GM18511 (cell line): Measurements from ENCODE around the gene ABLIM2.
A peak's percentile ranks its signal among the peaks of the same experiment; 100 is the strongest.

Experiments
- ATAC-seq: cut with Tn5 transposase; IDR thresholded peaks from one replicate; pipeline ENCODE4 v1.9.1; 2021; ENCODE audit warnings: mild to moderate bottlenecking, moderate library complexity; ENCODE audit not compliant: unreplicated experiment

ABLIM2 gene

GRCh38 chr4:8176547-8177399, 18.2 kb upstream of the ABLIM2 start:
- peak; percentile 72 for ATAC-seq

GRCh38 chr4:8175686-8176085, 17.1 kb upstream of the ABLIM2 start:
- no peak for ATAC-seq

- ATAC-seq = no peak
These were observed 16.4 kb upstream of the ABLIM2 start for GRCh38 chr4:8174970-8175369.

DNA sequence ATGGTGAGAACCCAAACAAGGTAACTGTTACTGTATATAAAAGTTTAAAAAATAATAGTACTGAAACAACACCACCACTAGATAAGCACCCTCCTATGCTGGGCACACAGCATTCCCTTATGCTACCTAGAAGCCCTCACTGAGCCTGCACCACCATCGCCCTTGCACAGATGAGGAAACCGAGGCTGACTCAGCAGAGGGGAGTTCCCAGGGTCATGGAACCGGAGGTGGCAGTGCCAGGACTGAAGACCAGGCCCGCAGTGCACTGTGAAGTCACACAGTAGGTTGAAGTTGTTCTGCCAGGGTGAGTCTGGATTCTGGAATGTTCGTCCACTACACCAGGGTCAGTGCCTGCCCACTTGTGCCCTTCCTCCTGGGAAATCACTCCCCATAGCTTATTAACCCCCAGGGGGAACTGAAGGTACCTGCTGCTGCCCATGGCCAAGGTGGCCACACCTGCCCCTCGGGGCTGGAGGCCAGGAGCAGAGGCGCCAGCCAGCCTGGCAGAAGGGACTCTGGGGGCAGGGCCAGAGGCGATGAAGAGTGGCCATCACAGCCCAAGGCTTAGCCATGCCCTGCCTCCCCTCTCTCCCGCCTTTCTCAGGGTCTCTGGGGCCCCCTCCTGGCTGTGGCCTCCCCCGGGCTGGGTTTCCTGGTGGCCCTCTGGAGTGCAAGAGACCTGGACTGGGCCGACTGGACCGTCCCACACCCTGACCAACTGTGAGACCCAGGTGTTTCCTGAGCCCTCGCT, 15.1 kb upstream of the ABLIM2 start:
- ATAC-seq = no peak

DNA sequence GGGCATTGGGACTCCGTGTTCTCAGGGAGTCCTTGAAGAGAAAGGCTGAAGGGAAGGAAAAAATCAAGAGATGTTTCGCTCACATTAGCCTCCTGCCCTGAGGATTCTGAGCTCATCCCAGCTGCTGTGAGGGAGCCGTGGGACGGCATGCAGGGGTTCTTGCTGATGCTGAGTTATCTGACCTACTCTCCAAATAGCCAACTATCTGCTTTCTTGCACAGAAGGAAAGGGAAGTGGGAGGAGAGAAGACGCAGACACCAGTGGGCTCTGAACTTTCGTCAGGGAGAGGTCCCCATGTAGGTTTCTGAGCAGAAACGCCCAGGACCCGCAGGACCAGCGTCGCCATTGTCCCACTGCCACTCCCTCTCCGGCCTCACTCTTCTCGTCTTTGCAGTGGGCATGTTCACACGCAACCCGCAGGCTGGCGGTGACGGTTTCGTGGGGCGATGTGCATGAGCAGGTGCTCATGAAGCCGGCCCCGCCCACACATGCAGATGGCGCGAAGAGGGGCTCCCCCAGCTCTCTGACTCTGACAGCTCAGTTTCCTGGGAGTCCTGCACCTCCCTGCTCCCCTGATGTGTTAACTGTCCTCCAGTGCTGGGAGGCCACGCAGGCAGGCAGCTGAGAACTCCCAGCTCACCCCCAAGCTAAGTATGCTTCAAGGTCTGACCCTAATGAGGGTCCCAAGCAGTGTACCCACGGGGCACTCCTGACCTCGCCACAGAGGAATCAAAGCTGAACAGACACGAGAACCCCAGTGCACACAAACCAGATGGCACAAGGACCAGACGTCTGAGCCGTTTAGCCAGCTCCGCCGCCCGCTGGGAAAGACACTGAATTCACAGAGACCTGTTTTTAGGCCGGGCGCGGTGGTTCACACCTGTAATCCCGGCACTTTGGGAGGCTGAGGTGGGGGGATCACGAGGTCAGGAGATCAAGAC, 13.6 kb upstream of the ABLIM2 start:
- ATAC-seq = peak; percentile 82

- no peak for ATAC-seq
These were observed 12.7 kb upstream of the ABLIM2 start for GRCh38 chr4:8171266-8171665.

DNA sequence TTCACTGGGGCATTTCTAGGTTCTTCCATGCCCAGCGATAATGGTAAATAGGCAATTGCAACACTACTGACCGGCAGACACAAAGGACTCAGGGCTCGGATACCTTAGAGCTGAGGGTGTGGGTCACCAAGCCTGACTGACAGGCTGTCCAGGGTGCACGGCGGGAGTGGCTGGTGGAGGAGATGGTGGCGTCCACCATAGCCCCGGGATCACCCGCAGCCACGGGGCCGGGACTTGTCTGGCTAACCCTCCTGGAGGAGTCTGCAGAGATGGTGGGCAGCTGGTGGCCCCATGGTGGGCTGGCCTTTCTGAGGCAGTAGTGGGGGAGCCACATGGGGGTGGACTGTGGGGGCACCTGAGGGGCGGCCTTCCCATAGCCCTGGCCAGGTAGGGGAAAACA, 11.7 kb upstream of the ABLIM2 start:
- no peak for ATAC-seq

DNA sequence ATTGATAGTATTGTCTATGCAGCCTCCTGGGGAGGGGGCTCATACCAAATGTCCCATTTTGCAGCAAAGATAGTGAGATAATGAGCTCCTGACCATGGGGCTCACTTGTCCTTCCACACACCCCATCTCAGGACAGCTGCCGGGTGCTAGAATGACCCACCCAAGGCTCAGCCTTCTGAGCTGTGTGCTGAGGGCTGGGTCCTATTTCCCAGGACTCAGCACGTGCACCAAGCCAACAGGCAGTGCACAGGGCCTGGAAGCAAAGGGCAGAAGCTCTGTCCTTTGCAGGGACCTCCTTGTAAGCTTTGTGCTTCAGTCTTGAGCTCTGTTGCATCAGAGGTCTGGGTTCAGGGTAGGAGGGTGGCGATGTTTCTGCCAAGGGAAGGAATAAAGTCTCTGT, 11.2 kb upstream of the ABLIM2 start:
- no peak for ATAC-seq

GRCh38 chr4:8168832-8169598, 10.4 kb upstream of the ABLIM2 start:
- ATAC-seq = no peak

DNA sequence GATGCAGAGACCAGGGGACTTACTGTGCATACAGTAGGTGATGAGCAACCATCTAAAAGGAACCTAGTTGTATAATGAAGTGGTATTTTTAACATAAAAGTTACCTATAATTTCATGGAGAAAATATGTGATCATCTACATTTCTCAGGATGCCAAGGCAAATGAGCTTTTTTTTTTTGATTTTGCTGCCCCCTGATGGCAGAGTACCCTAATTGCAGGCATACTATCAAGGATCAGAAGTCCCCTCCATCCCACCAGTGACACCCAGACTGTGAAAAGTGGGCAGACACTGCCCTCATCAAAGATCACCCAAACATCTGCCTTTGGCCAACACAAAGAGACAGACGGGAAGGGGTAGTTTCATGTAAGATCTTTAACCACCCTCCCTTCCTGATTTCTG, 9.6 kb upstream of the ABLIM2 start:
- no peak for ATAC-seq

- no peak for ATAC-seq
These were observed 9.2 kb upstream of the ABLIM2 start for GRCh38 chr4:8167815-8168214.

GRCh38 chr4:8167291-8167690, 8.7 kb upstream of the ABLIM2 start:
- no peak for ATAC-seq

DNA sequence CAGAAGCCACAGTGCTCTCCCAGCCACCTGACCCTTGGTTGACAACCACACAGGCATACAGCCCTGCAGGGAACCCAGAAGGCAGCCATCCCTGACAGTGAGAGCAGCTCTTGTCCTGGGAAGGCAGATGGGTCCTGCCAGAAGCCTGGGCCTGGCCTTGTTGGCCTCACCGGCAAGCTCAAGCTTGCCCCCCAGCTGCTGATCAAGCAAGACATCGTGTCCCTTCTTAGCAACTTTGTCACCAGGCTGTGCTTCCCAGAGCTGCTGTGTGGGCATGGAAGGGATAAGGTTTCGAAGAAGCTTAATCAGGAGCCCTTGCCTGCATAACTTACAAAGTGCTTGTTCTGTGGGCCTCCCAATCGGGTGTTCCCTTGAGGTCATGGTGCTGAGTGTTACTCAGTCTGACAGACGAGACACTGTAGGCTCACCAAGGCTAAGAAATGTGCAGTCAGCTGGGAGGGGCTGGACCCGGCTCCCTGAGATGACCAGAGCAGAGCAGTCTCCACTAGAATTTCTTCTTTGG, 6.8 kb upstream of the ABLIM2 start:
- ATAC-seq = no peak

DNA sequence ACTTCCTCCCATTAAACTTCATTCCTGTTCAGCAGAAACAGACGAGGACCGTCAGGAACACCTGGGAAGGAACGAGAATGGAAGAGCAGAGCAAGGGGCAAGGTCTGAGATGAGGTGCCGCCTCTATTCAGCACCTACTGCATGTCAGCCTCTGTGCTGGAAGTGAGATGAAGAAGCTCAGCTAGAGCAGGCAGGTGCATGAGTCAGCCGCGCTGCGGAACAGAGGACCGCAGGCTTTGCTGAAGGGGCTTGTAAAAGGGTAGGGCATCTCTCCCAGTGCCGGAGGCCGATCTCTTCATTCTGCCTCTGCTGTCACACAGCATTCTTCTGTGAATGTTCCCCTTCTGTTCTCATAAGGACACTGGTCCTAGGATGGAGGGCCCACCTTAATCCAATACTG, 6.1 kb upstream of the ABLIM2 start:
- ATAC-seq = no peak

- no peak for ATAC-seq
These were observed 5.6 kb upstream of the ABLIM2 start for GRCh38 chr4:8164194-8164565.

- ATAC-seq = no peak
These were observed 5.0 kb upstream of the ABLIM2 start for GRCh38 chr4:8163436-8164193.

DNA sequence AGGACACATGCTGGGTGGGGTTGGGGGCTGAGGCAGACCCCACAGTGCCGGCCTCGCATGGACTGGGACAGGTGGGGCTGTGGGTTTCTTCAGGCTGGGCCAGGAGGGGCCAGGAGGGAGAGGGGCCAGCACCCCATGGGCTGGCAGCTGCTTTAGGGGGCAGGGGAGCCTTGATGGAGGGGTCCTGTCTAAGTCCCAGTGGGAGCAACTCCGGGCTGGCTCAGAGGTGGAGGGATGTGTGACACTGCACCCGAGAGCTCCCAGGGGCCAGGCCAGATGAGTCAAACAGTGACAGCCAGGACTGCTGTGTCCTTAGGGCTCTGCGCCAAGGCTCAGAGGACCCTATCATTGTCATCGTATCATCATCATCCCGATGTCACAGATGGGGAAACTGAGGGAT, 4.4 kb upstream of the ABLIM2 start:
- no peak for ATAC-seq

GRCh38 chr4:8162625-8163024, 4.0 kb upstream of the ABLIM2 start:
- no peak for ATAC-seq

- no peak for ATAC-seq
These were observed 2.0 kb upstream of the ABLIM2 start for GRCh38 chr4:8160572-8160971.

DNA sequence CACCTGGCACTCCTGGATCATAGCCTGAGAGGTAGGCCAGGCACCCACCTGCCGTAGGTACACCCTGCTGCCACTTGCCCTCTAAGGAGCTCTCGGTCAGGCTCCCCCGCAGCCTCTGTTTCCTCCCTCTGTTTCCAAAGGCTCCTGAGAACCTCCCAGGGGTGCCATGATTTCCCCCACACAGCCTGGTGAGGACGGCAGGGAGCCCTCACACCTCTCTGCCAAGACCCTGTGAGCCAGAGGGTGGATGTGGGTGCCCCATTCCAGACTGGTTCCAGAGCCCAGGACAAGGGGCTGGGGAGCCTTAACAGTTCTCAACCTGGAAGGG, 1.6 kb upstream of the ABLIM2 start:
- no peak for ATAC-seq
